GM19467 (cell line): ENCODE results near the gene MAN1C1.
"Not testable (repeated sequence)": the region's sequence is repeated elsewhere in the genome, so short reads cannot be mapped to it uniquely, and the experiment has no call there.

Experiments used
- ATAC-seq: cut with Tn5 transposase; IDR thresholded peaks from one replicate; pipeline ENCODE4 v1.9.1; 2021; ENCODE audit warnings: mild to moderate bottlenecking, moderate library complexity; ENCODE audit not compliant: unreplicated experiment

MAN1C1 gene

DNA sequence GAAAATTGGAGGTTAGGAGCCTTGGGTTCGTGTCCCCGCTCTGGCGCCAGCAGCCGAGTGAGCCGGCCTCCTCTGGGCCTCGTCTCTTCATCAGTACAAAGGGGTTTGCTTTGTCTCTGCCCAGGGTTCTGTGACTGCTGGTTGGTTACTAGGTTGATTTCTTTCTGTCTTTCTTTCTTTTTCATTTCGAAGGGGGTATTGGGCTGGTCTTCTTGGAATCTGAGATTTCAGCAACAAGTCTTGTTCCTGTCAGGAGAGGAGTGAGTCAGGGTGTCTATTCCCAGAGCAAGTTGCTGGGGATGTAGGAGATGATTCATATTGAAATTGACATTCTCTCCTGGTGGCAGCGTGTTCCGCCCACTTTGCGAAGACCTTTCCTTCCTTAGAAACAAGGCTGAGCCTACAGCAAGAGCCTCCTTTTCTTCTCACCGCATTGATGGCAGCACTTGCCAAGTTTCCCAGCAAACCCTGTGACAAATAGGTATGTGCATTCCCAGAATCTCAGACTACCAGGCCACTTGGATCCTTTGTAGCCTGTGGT is 79.2 kb downstream of the MAN1C1 start:
- no peak for ATAC-seq

DNA sequence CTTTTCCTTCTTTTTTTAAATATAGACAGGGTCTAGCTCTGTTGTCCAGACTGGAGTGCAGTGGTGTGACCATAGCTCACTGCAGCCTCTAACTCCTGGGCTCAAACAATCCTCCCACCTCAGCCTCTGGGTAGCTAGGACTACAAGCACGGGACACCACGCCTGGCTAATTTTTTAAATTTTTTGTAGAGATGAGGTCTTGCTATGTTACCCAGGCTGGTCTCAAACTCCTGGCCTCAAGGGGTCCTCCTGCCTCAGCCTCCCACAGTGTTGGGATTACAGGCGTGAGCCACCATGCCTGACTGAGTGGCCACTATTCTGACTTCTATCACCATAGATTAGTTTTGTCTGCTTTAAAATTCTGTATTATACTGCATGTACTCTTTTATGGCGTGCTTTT is 80.1 kb downstream of the MAN1C1 start:
- not testable (repeated sequence) for ATAC-seq

DNA sequence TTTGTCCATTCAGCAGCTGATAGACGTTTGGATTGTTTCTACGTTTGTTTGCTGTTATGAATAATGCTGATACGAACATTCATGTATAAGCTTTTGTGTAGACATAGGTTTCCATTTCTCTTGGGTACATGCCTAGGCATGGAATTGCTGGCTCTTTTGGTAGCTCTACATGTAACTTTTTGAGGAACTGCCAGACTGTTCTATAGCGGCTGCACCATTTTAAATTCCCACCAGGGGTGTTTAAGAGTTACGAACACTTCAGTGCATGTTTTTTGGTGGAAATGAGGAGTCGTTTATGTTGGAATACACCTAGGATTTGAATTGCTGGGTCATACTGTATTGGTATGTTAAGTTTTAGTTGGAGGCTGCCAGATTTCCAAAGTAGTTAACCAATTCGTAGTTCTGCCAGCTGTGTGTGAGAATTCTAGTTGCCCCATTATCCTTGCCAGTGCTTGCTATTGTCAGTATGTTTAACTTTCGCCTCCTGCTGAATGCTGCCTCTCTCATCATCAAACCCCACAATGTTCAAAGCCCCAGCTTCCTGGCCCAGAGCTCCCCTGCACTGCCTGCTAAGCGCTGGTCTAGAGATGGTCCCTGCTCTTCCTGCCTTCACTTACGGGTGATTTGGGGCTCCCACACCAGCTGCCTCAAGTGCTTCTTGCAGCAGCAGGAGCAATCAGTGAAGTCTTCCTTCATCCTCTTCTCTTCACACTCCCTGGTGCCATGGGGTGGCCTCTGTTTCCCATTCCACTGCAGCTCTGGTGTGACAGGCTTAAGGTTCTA is 81.0 kb downstream of the MAN1C1 start:
- ATAC-seq = no peak

GRCh38 chr1:25698252-25698651 is 81.7 kb downstream of the MAN1C1 start:
- no peak for ATAC-seq

- ATAC-seq = not testable (repeated sequence)
These were observed 82.5 kb downstream of the MAN1C1 start for GRCh38 chr1:25699059-25699458.

- no peak for ATAC-seq
These were observed 83.0 kb downstream of the MAN1C1 start for GRCh38 chr1:25699500-25700143.

GRCh38 chr1:25700144-25700523 is 83.5 kb downstream of the MAN1C1 start:
- ATAC-seq = no peak

GRCh38 chr1:25700626-25701025 is 84.0 kb downstream of the MAN1C1 start:
- no peak for ATAC-seq

DNA sequence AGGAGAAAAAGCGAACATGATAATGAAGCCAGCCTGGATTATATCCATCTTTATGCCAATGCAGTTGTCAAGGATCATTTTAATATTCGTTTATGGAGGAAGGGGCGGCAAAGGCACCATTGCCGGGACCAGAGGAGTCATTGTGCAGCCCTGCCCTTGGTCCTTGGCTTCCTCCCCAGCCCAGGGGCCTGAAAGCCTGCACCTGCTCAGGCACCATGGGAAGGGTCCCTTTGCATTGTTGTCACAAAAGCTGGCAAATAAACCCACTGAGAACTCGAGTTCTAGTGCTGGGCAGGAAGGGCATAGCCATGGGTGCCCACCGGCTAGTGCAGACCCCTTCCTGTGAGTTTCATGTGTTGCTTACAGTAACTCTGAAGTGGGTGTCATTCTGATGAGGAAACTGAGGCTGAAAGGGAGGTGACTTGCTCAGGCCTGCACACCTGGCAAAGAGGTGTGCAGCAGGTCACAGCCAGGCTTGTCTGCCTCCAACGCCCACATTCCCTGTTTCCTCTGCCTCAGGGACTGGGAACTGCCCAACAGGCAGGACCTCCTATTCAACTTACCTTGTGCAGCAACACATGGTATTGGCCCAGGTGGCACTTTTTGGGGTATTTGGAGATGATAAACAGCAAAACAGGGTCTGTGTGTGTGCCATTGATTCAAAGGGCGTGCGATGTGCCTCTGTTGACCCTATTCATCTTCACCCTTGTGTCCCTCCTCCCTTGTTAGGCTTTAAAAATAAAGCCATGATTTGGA is 84.6 kb downstream of the MAN1C1 start:
- ATAC-seq = no peak

- no peak for ATAC-seq
These were observed 85.6 kb downstream of the MAN1C1 start for GRCh38 chr1:25702101-25702775.

DNA sequence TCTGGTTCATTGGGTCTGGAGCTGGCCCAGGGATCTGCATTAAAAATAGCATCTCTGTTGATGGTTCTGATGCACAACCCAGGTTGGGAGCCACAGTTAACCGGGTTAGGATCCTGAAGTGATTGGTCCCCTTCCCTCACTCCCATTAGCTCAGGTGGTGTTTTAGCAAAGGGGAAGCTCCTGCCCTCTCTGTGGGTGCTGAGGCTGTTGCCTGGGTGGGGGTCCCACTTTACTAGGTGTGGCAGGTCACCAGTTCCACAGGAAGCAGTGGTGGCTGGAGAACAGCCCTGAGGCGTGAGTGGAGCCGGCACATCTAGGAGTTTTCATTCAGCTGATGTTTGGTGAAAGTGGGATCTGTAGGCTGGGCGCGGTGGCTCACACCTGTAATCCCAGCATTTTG is 86.5 kb downstream of the MAN1C1 start:
- ATAC-seq = no peak

GRCh38 chr1:25703671-25704266 is 87.2 kb downstream of the MAN1C1 start:
- no peak for ATAC-seq

DNA sequence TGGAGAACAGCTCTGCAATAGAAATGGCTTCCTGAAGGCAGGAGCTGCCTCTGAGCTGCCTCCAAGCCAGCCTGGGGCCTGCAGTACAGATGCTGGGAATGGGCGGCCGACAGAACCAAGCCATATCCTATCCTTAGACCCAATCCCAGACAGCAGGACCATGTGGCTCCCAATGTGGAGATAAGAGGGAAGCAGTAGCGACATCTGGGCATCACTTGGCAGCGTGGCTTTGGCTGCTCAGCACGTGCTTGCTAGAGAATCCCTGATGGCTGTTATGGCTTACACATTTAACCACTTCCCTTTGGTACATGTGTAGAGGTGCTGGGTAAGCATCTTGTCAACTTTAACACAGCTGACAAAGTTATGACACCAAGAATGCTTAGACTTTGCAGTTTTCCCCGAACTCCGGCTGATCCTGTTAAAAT is 87.7 kb downstream of the MAN1C1 start:
- no peak for ATAC-seq

DNA sequence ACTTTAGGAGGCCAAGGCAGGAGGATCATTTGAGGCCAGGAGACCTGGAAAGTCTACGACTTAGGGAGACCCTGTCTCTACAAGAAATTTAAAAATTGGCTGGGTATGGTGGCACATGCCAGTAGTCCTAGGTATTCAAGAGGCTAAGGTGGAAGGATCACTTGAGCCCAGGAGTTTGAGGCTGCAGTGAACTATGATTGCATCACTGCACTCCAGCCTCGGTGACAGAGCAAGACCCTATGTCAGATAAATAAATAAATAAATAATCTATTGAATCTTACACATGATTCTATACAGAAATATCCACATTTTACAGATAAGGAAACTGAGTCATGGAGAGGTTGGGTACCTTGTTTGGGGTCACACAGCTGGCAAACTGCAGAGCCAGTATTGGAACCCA is 89.1 kb downstream of the MAN1C1 start:
- no peak for ATAC-seq

DNA sequence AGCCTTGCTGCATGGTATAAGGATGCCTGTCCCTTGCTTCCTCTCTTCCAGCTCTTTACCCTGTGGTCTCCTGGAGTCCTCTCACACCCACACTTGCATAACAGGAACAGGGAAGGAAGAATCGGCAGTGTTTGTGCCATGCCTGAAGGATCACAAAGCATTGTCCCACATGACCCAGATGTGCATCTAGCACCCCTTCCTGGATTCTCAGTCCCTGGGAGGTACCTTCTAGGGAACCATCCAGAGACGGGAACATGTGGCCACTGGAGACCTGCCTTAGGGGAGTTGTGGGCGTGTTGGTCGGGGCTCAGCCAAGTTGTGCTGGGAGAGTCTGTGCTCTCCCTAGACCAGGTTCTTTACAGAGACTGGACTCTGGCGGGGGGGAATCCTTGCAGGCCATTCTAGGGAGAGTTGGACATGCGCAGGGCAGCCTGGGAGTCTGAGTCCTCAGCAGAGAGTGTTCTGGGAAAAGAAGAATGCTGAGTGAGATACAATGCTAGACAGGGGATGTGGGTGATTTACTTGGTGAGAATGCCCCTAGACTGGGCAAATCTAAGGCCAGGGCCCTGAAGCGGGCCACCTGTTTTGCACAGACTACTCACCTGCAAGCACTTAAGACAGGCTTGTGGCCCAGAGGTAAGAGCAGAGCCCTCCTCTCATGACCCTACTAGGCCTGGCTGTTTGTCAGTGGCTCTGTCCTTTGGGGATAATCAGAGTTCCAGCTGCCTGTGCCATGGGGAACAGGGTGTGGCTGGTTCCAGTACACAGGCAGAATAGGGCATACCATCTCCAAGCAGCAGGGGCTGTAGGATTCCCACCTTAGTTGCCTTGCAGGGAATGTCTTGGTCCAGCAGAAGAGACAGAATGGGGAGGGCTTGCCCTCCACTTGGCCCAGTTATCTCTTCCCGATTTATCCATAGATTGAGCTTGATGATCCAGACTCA is 89.8 kb downstream of the MAN1C1 start:
- ATAC-seq = no peak

DNA sequence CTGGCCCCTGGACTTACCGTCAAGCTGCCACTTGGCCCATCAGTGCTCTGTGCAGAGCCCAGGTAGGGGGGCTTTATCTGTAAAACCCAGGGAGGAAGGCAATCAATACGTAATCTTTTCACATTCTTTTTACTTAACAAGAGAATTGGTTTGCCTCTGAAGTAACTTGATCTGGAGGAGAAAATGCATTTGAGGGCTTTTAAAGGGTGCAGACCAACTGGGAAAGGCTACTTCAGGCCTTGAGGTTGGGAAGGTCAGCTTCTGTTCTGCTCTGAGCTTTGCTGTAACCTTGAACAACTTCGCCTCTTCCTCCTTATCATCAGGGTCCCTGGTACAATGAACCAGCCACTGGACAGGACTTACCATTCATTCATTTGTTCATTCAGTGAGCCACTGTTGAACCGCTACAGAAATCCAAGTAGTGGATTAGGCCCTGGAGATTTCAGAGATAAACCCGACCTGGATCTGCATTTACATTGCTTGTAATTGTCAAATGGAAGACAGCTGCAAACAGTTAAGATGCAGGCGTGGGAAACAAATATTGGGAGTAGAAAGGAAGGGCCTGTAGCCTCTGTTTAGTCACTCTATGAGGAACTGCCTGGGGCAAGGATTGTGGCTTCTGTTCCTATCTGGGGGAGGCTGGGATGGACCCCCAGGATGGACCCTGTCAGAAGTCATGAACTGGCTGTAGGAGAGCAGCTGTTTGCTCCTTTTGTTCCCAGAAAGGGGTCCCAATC is 90.9 kb downstream of the MAN1C1 start:
- ATAC-seq = no peak

GRCh38 chr1:25710583-25711347 is 94.2 kb downstream of the MAN1C1 start:
- ATAC-seq = no peak
